Hepatocyte (in vitro differentiated cells): ENCODE data around the gene C16orf96. TPM values are rescaled to one million over a fixed set of nuclear protein-coding genes. Genes with fewer than 3 reads are reported as not detected.

Experiments used
- DNase-seq: peaks from one replicate; pipeline ENCODE4 v3.0.0-alpha.2; 2016; ENCODE audit warnings: low spot score
- H2AFZ ChIP-seq: fragments of 200-600 bp; sonication (generic); 2 replicates; pipeline ENCODE4 v1.6.0; 2016; ENCODE audit warnings: antibody characterized with exemption, mild to moderate bottlenecking
- H3K27ac ChIP-seq: fragments of 200-600 bp; sonication (generic); 2 replicates; pipeline ENCODE4 v1.5.1; 2016; ENCODE audit warnings: mild to moderate bottlenecking
- H3K27me3 ChIP-seq: fragments of 200-600 bp; sonication (generic); 2 replicates; pipeline ENCODE4 v1.6.1; 2016
- H3K36me3 ChIP-seq: fragments of 200-600 bp; sonication (generic); replicated peaks from 2 replicates; pipeline ENCODE4 v1.5.1; 2016; ENCODE audit warnings: low read depth; ENCODE audit not compliant: insufficient read depth
- H3K4me1 ChIP-seq: fragments of 200-600 bp; sonication (generic); 2 replicates; pipeline ENCODE4 v1.5.1; 2016; ENCODE audit warnings: mild to moderate bottlenecking, moderate library complexity; ENCODE audit not compliant: insufficient read depth
- H3K4me2 ChIP-seq: fragments of 200-600 bp; sonication (generic); 2 replicates; pipeline ENCODE4 v1.6.0; 2016
- H3K4me3 ChIP-seq: fragments of 200-600 bp; sonication (generic); 2 replicates; pipeline ENCODE4 v1.5.1; 2016; ENCODE audit warnings: mild to moderate bottlenecking
- H3K79me2 ChIP-seq: fragments of 200-600 bp; sonication (generic); 2 replicates; pipeline ENCODE4 v1.6.0; 2017; ENCODE audit warnings: mild to moderate bottlenecking
- H3K9me2 ChIP-seq: fragments of 200-600 bp; sonication (generic); replicated peaks from 2 replicates; pipeline ENCODE4 v1.6.0; 2017; ENCODE audit warnings: mild to moderate bottlenecking; ENCODE audit not compliant: insufficient read depth
- H3K9me3 ChIP-seq: fragments of 200-600 bp; sonication (generic); 2 replicates; pipeline ENCODE4 v1.5.1; 2016; ENCODE audit warnings: low read depth, mild to moderate bottlenecking
- H4K20me1 ChIP-seq: fragments of 200-600 bp; sonication (generic); 2 replicates; pipeline ENCODE4 v1.6.0; 2016; ENCODE audit warnings: mild to moderate bottlenecking; ENCODE audit not compliant: insufficient read depth, poor library complexity, severe bottlenecking
- EZH2 ChIP-seq: fragments of 200-600 bp; sonication (generic); IDR thresholded peaks from 2 replicates; pipeline ENCODE4 v1.6.1; 2016; ENCODE audit warnings: antibody characterized with exemption, mild to moderate bottlenecking, borderline replicate concordance
- EZH2phosphoT487 ChIP-seq: fragments of 200-600 bp; sonication (generic); IDR thresholded peaks from one replicate; pipeline ENCODE4 v1.6.1; 2018; ENCODE audit warnings: antibody characterized with exemption, mild to moderate bottlenecking, low read depth, moderate library complexity; ENCODE audit not compliant: unreplicated experiment, severe bottlenecking
- WGBS: methylation state at CpG from one replicate; pipeline ENCODE4 v1.1.6; 2016; ENCODE audit warnings: low lambda C conversion rate; ENCODE audit errors: missing lambda C conversion rate; 5-methylcytosine and 5-hydroxymethylcytosine counted together
- polyA plus RNA-seq: library from polyadenylated mRNA; unstranded; fragments of >200 nt; fragmentation: Nextera tagmentation; extraction: Ambion mirVana; gene quantifications from 2 replicates; pipeline ENCODE4 v1.2.1, GENCODE V29; 2016
- total RNA-seq: library from RNA; depleted of rRNA; stranded (reverse); fragments of >200 nt; gene quantifications from 2 replicates; pipeline ENCODE4 v1.2.3, GENCODE V29; 2014
- TF ChIP-seq, protein P1 (sequence below): fragments of 200-600 bp; sonication (generic); IDR thresholded peaks from 2 replicates; pipeline ENCODE4 v1.5.1; 2016; ENCODE audit warnings: antibody characterized with exemption, mild to moderate bottlenecking; ENCODE audit not compliant: poor library complexity

Gene C16orf96
- total and polyA plus RNA-seq, 2 experiments from 2014 or later, result 0.20 TPM; not detected in 1

DNA sequence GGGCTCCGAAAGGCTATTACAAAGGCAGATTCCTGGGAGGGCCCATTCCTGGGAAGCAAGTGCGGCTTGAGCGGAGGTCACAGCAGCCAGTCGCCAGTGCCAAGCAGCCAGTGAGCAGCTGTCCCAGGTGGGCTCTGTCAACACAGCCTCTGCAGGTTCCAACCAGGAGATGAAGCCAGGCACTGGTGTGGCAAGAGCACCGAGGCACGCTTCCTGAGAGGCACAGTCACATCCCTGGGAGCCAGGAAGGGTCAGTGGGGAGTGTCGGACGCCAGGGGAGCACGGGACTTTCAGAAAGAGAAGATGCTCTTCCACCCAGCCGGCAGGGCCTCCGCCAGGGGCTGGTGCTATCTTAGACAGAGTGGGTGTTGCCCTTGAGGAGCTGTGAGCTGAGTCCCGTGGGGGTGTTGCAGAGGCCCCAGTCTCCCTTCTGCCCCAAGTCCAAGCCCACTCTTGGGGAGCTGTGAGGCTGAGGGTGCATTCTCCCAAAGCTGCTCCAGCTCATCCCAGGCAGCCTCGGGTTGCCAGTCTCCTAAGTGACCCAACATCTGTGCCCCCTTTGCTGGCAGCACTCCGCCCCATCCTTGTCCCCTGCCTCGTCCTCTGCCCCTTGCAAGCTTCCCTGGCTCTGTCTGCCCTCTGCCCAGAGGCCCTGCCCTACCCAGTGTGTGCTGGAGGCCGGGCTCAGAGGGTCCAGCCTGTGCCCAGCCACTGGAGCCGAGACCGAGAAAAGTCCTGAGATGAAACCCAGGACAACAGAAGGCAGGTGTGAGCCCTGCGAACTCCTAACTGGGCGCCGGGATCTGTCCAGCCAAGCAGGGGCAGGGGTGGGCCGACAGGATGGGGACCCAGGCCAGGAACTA is 51.9 kb downstream of the C16orf96 start:
- no peak for DNase-seq
- Histone ChIP-seq H3K4me3 (no peak overlapping the region), H3K36me3 (no peaks in the 10 kb centered on the region), H3K4me1 (peaks cover 11% of the 10 kb centered on the region), H3K27me3 (no peaks in the 10 kb centered on the region), H2AFZ (no peak overlapping the region), H3K9me3 (no peaks in the 10 kb centered on the region), H3K9me2 (no peaks in the 10 kb centered on the region), H4K20me1 (peaks cover 31% of the 10 kb centered on the region), H3K27ac (no peak overlapping the region), H3K4me2 (no peak overlapping the region), H3K79me2 (peaks cover 31% of the 10 kb centered on the region)
- TF ChIP-seq, protein P1, sequence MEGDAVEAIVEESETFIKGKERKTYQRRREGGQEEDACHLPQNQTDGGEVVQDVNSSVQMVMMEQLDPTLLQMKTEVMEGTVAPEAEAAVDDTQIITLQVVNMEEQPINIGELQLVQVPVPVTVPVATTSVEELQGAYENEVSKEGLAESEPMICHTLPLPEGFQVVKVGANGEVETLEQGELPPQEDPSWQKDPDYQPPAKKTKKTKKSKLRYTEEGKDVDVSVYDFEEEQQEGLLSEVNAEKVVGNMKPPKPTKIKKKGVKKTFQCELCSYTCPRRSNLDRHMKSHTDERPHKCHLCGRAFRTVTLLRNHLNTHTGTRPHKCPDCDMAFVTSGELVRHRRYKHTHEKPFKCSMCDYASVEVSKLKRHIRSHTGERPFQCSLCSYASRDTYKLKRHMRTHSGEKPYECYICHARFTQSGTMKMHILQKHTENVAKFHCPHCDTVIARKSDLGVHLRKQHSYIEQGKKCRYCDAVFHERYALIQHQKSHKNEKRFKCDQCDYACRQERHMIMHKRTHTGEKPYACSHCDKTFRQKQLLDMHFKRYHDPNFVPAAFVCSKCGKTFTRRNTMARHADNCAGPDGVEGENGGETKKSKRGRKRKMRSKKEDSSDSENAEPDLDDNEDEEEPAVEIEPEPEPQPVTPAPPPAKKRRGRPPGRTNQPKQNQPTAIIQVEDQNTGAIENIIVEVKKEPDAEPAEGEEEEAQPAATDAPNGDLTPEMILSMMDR, result no peak
- TF ChIP-seq EZH2phosphoT487, result no peak
- TF ChIP-seq EZH2, result no peak
- 96% methylated on average over 22 of the region's 22 CpGs for WGBS

DNA sequence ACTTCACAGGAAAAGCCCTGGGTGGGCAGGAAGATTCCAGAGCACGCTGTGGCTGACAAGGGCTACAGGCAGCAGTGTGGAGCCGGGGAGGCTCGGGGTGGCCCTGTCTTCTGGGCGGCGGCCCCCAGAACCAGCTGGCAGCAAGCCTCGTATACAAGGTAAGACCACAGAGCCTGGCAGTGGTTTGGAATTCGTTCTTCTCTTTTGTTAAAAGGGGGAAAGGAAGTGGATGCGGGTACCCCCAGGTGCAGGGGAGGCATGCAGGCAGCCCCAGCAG is 52.5 kb downstream of the C16orf96 start:
- peaks cover 37% of the 10 kb centered on the region for H4K20me1 ChIP-seq
- H3K4me2 ChIP-seq, result no peak overlapping the region
- H3K27ac ChIP-seq, result no peak overlapping the region
- H3K27me3 ChIP-seq, result no peaks in the 10 kb centered on the region
- no peaks in the 10 kb centered on the region for H3K9me3 ChIP-seq
- peaks cover 16% of the 10 kb centered on the region for H3K4me1 ChIP-seq
- H3K9me2 ChIP-seq, result no peaks in the 10 kb centered on the region
- no peak overlapping the region for H2AFZ ChIP-seq
- peaks cover 36% of the 10 kb centered on the region for H3K79me2 ChIP-seq
- TF ChIP-seq EZH2phosphoT487, result no peak
- no peak for TF ChIP-seq EZH2
- TF ChIP-seq, protein P1, result no peak
- no peak for DNase-seq
- no peak overlapping the region for H3K4me3 ChIP-seq
- 94% methylated on average over 8 of the region's 8 CpGs for WGBS
- no peaks in the 10 kb centered on the region for H3K36me3 ChIP-seq

DNA sequence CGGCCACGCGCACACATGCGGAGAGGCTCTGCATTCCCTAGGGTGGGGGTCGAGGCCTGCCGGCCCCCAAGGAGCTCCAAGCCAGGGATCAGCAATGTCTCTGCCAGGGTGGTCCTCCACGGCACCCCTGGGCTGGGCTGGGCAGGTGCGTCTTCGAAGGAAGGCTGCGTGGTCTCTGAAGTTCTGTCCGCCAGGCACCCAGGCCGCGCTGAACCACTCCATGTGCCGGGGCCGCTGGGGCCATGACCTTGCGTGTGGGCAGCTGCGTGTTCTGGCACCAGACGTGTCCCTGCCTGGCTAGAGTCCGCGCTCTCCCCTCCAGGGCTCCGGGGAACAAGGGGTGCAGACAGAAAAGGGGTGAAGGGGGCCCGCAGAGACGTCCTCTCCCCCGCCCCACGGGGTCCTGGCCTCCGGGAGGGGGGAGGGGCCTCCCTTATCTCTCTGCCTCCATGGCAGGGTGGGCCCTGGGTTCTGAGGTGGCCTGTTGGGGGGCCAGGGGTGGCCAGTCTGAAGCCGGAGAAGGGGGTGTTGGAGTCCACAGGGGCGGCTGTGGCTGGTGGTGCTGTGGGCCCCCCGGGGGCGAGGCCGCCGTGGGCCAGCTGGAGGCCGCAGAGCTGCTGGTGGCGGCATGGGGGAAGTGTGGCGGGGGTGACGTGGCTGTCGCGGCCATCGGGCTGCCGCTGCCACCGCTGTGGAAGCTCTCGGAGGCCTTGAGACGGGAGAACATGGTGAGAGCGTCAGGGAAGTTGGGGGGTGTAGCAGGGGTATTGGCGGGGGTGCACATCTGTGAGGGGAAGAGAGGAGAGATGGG is 53.3 kb downstream of the C16orf96 start:
- Histone ChIP-seq H3K36me3 (no peaks in the 10 kb centered on the region), H3K27ac (no peak overlapping the region), H3K9me3 (no peaks in the 10 kb centered on the region), H3K4me2 (no peak overlapping the region), H3K27me3 (no peaks in the 10 kb centered on the region), H3K4me1 (peaks cover 16% of the 10 kb centered on the region), H3K4me3 (no peak overlapping the region), H3K79me2 (peaks cover 44% of the 10 kb centered on the region), H2AFZ (no peak overlapping the region), H3K9me2 (no peaks in the 10 kb centered on the region), H4K20me1 (peaks cover 40% of the 10 kb centered on the region)
- TF ChIP-seq EZH2phosphoT487, result no peak
- TF ChIP-seq, protein P1, result no peak
- no peak for TF ChIP-seq EZH2
- WGBS, result 96% methylated on average over 32 of the region's 45 CpGs
- DNase-seq, result no peak
